GM23248 (cell line): Measurements from ENCODE around the gene MIA3. TPM values are rescaled to one million over a fixed set of nuclear protein-coding genes. Genes with fewer than 3 reads are reported as not detected.

Experiments used
- DNase-seq: peaks from one replicate; pipeline ENCODE4 v3.0.0-alpha.2; 2015
- H2AFZ ChIP-seq: fragments of 200-600 bp; sonication (generic); 2 replicates; pipeline ENCODE4 v1.6.1; 2016; ENCODE audit warnings: antibody characterized with exemption
- H3F3A ChIP-seq: fragments of 200-600 bp; sonication (generic); 2 replicates; pipeline ENCODE4 v1.6.1; 2016; ENCODE audit warnings: mild to moderate bottlenecking, antibody characterized with exemption, mixed run types; ENCODE audit not compliant: insufficient read depth
- H3K27ac ChIP-seq: fragments of 200-600 bp; sonication (generic); 2 replicates; pipeline ENCODE4 v1.5.1; 2016; ENCODE audit warnings: mild to moderate bottlenecking
- H3K27me3 ChIP-seq: fragments of 200-600 bp; sonication (generic); replicated peaks from 2 replicates; pipeline ENCODE4 v1.6.1; 2016; ENCODE audit warnings: mild to moderate bottlenecking; ENCODE audit not compliant: insufficient read depth
- H3K36me3 ChIP-seq: fragments of 200-600 bp; sonication (generic); 2 replicates; pipeline ENCODE4 v1.6.1; 2016; ENCODE audit warnings: low read depth, mild to moderate bottlenecking
- H3K4me1 ChIP-seq: fragments of 200-600 bp; sonication (generic); 2 replicates; pipeline ENCODE4 v1.6.1; 2016; ENCODE audit warnings: mild to moderate bottlenecking; ENCODE audit not compliant: insufficient read depth
- H3K4me2 ChIP-seq: fragments of 200-600 bp; sonication (generic); one replicate; pipeline ENCODE4 v1.6.1; 2016; ENCODE audit warnings: mild to moderate bottlenecking; ENCODE audit not compliant: unreplicated experiment
- H3K4me3 ChIP-seq: fragments of 200-600 bp; sonication (generic); 2 replicates; pipeline ENCODE4 v1.5.1; 2016; ENCODE audit warnings: mild to moderate bottlenecking
- H3K79me2 ChIP-seq: fragments of 200-600 bp; sonication (generic); 2 replicates; pipeline ENCODE4 v1.6.1; 2016; ENCODE audit warnings: mild to moderate bottlenecking; ENCODE audit not compliant: insufficient read depth
- H3K9ac ChIP-seq: fragments of 200-600 bp; sonication (generic); 2 replicates; pipeline ENCODE4 v1.6.1; 2016; ENCODE audit warnings: mild to moderate bottlenecking
- H3K9me2 ChIP-seq: fragments of 200-600 bp; sonication (generic); 2 replicates; pipeline ENCODE4 v1.6.1; 2016; ENCODE audit warnings: mixed run types, mild to moderate bottlenecking, moderate library complexity; ENCODE audit not compliant: insufficient read depth
- H3K9me3 ChIP-seq: fragments of 200-600 bp; sonication (generic); one replicate; pipeline ENCODE4 v1.6.1; 2017; ENCODE audit warnings: low read depth
- H4K20me1 ChIP-seq: fragments of 200-600 bp; sonication (generic); 2 replicates; pipeline ENCODE4 v1.6.0; 2016; ENCODE audit not compliant: insufficient read depth
- EZH2 ChIP-seq: fragments of 200-600 bp; sonication (generic); IDR thresholded peaks from 2 replicates; pipeline ENCODE4 v1.6.1; 2018; ENCODE audit warnings: antibody characterized with exemption, mild to moderate bottlenecking; ENCODE audit not compliant: insufficient read depth, poor library complexity, severe bottlenecking
- EZH2phosphoT487 ChIP-seq: fragments of 200-600 bp; sonication (generic); IDR thresholded peaks from 2 replicates; pipeline ENCODE4 v1.6.1; 2018; ENCODE audit warnings: antibody characterized with exemption, moderate library complexity, mild to moderate bottlenecking, low read depth; ENCODE audit not compliant: insufficient read depth
- WGBS, 2 experiments: methylation state at CpG; one replicate each; pipeline ENCODE4 v1.1.6; 2015 to 2017; ENCODE audit warnings: low lambda C conversion rate in 2 of 2, low coverage in 1 of 2; ENCODE audit errors: missing lambda C conversion rate in 2 of 2; 5-methylcytosine and 5-hydroxymethylcytosine counted together
- in situ Hi-C: fragments of 300-500 bp; cut with MboI; formaldehyde crosslinking; loops from 2 replicates; pipeline ENCODE4 v1.15.0; 2020
- polyA plus RNA-seq: library from polyadenylated mRNA; unstranded; fragments of >200 nt; fragmentation: Nextera tagmentation; extraction: Ambion mirVana; gene quantifications from 2 replicates; pipeline ENCODE4 v1.2.1, GENCODE V29; 2016
- total RNA-seq: library from RNA; depleted of rRNA; stranded (reverse); fragments of >200 nt; shearing (Covaris generic); gene quantifications from 2 replicates; pipeline ENCODE4 v1.2.3, GENCODE V29; 2014

The MIA3 gene
- total and polyA plus RNA-seq, 2 experiments from 2014 or later, result 35.8 to 47.5 TPM

DNA sequence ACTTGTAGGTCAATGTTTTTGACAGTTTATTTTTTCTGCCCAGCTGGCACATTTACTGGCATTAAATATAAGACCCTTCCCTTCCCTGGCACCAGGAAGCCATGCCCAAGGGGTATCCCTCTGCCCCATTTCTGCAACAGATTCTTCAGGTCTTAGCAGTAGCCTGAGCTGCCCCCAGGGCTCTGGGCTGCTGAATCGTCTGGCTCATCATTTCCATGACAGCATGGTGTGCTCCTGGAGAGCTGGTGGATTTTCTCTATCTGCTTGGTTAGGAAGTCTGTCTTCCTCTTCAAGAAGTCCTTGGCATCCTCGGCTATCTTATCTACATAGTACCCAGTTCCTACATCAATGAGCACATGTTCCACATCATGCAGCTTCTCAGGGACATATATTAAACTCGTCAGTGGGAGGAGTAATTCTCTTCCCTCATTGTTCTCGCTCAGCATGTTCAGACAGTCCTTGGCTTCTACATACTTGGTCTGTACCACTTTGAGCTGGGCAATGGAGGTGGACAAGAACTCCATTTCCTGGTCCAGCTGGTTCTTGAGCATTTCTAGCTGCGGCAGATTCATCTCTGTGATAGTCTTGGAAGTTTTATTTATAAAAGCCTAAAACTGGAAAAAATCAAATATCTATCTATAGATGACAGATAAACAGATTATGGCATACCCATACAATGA is 23.5 kb downstream of the MIA3 start:
- 69 to 73% methylated on average over 5 of the region's 5 CpGs for WGBS, 2 experiments
- Histone ChIP-seq H3K9ac (no peak overlapping the region), H3K27me3 (no peaks in the 10 kb centered on the region), H3K27ac (no peak overlapping the region), H3K4me2 (no peak overlapping the region), H3K4me1 (peaks cover 21% of the 10 kb centered on the region), H3K4me3 (no peak overlapping the region), H3K79me2 (peaks cover 47% of the 10 kb centered on the region), H3F3A (peaks cover 11% of the 10 kb centered on the region; the same call in 1 of the 2 replicates), H4K20me1 (no peaks in the 10 kb centered on the region), H3K9me3 (no peaks in the 10 kb centered on the region), H3K9me2 (no peaks in the 10 kb centered on the region), H3K36me3 (peaks cover 10% of the 10 kb centered on the region), H2AFZ (no peak overlapping the region)
- no peak for TF ChIP-seq EZH2phosphoT487
- no peak for TF ChIP-seq EZH2
- peak; percentile 26 for DNase-seq
- in situ Hi-C loops, result loop anchor here (25.0 kb wide), 1 partner anchor 1154 kb away; no protein-coding TSS in a partner anchor

DNA sequence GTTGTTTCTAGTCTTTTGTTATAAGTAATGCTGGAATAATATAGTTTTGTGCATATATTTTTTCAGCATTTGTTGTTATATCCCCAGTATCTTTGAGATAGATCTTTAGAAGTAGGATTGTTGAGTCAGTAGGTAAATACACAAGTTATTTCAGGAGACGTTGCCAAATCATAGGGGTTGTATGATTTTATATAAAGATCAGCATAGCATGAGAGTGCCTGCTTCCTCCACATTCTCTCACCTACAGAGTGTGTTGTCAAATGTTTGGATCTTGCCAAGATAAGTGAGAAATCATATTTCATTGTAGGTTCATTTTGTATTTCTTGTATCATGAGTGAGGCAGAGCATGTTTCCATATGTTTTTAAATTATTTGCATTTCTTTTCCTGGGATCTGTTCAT is 24.6 kb downstream of the MIA3 start:
- no peak overlapping the region for H3K4me2 ChIP-seq
- no peak overlapping the region for H3K4me3 ChIP-seq
- peaks cover 11% of the 10 kb centered on the region; the same call in 1 of the 2 replicates for H3F3A ChIP-seq
- H3K9me3 ChIP-seq, result no peaks in the 10 kb centered on the region
- DNase-seq, result no peak
- H3K36me3 ChIP-seq, result peaks cover 20% of the 10 kb centered on the region
- in situ Hi-C loops, result loop anchor here (25.0 kb wide), 1 partner anchor 1155 kb away; no protein-coding TSS in a partner anchor
- H3K79me2 ChIP-seq, result peaks cover 48% of the 10 kb centered on the region
- 88 to 95% methylated on average over 1 of the region's 1 CpG for WGBS, 2 experiments
- H3K4me1 ChIP-seq, result peaks cover 21% of the 10 kb centered on the region
- no peak overlapping the region for H2AFZ ChIP-seq
- H3K27me3 ChIP-seq, result no peaks in the 10 kb centered on the region
- H4K20me1 ChIP-seq, result no peaks in the 10 kb centered on the region
- peak overlapping the region; percentile 92 for H3K27ac ChIP-seq
- no peaks in the 10 kb centered on the region for H3K9me2 ChIP-seq
- TF ChIP-seq EZH2 (no peak), EZH2phosphoT487 (no peak)
- H3K9ac ChIP-seq, result peak overlapping the region; percentile 97; the same call in 1 of the 2 replicates

DNA sequence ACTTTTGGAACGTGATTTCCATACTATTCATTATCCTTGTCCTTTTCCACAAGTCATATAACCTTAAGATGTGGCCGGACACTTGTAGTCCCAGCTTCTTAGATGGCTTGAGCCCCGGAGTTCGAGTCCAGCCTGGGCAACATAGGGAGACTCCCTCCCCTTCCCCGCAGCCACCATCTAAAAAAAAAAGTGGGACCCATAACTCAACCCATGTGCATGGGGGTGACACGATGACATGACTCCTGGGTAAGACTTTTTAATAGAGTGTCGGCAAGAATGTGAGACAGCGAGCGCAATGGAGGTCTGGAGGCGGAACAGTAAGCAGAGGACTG is 25.7 kb downstream of the MIA3 start:
- in situ Hi-C loops, result loop anchor here (25.0 kb wide), 1 partner anchor 1156 kb away; no protein-coding TSS in a partner anchor
- Histone ChIP-seq H3K9me2 (no peaks in the 10 kb centered on the region), H3K27me3 (no peaks in the 10 kb centered on the region), H3K9me3 (no peaks in the 10 kb centered on the region), H3F3A (peaks cover 11% of the 10 kb centered on the region; the same call in 1 of the 2 replicates), H3K4me1 (peaks cover 21% of the 10 kb centered on the region), H3K36me3 (peaks cover 28% of the 10 kb centered on the region), H2AFZ (peak overlapping the region; percentile 91), H3K9ac (peak overlapping the region; percentile 97), H3K79me2 (peaks cover 56% of the 10 kb centered on the region), H4K20me1 (no peaks in the 10 kb centered on the region), H3K27ac (peak overlapping the region; percentile 92), H3K4me3 (peak overlapping the region; percentile 98), H3K4me2 (peak overlapping the region; percentile 83)
- 8 to 9% methylated on average over 10 of the region's 10 CpGs for WGBS, 2 experiments
- TF ChIP-seq EZH2, result no peak
- TF ChIP-seq EZH2phosphoT487, result no peak
- DNase-seq, result no peak

DNA sequence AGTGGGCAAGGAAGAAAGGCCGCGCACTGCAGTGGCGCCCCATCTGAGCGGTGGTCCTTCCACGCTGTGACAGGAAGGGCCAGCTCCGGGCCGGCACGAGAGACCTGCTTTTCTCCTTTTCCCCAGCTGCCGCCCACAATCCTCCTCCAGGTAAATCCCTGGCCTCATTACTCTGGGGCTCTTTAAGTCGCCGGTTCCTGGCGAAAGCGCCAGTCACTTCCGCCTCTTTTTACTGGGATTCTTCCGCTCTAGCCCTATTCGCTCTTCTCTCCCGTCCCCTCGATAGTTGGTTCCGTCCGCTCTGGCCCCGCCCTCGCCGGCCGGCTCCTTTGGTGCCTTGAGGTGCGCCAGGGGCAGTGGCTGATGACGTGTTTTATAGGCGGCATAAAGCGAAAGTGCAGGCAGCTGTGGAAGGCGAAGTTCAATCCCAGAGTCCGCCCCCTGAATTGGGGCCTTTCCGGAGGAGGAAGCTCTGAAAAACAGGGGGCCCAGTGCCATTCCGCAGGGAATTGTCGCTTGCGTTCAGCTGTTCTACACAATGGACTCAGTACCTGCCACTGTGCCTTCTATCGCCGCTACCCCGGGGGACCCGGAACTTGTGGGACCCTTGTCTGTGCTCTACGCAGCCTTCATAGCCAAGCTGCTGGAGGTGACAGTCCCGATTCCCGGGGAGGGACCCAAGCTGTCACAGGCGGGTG is 26.2 kb downstream of the MIA3 start:
- in situ Hi-C loops, result loop anchor here (25.0 kb wide), 1 partner anchor 1157 kb away; no protein-coding TSS in a partner anchor
- no peaks in the 10 kb centered on the region for H3K27me3 ChIP-seq
- peaks cover 11% of the 10 kb centered on the region; the same call in 1 of the 2 replicates for H3F3A ChIP-seq
- H3K4me2 ChIP-seq, result peak overlapping the region; percentile 94
- peaks cover 21% of the 10 kb centered on the region for H3K4me1 ChIP-seq
- H3K4me3 ChIP-seq, result peak overlapping the region; percentile 98
- 1% methylated on average over 41 to 42 of the region's 42 CpGs for WGBS, 2 experiments
- no peak for TF ChIP-seq EZH2phosphoT487
- no peak for TF ChIP-seq EZH2
- peaks cover 59% of the 10 kb centered on the region for H3K79me2 ChIP-seq
- peaks cover 33% of the 10 kb centered on the region for H3K36me3 ChIP-seq
- H3K27ac ChIP-seq, result peak overlapping the region; percentile 92
- DNase-seq, result peak; percentile 98
- no peaks in the 10 kb centered on the region for H4K20me1 ChIP-seq
- no peaks in the 10 kb centered on the region for H3K9me2 ChIP-seq
- H3K9me3 ChIP-seq, result no peaks in the 10 kb centered on the region
- peak overlapping the region; percentile 97 for H3K9ac ChIP-seq
- H2AFZ ChIP-seq, result peak overlapping the region; percentile 91
